Stimulated activated CD4-positive, alpha-beta T cell treated with anti-CD3 and anti-CD28 coated beads, Interleukin-15, amount 100 ng/mL, for 1 hour (primary cell): Measurements from ENCODE around the gene FAM149A.

Experiments
- DNase-seq, 2 donors: peaks; one replicate each; pipeline ENCODE4 v3.0.0-alpha.2; 2020; ENCODE audit warnings: low read depth in 1 of 2, low spot score in 1 of 2

FAM149A gene

GRCh38 chr4:186105647-186106321 is 1.3 kb downstream of the FAM149A start:
- DNase-seq = no peak

DNA sequence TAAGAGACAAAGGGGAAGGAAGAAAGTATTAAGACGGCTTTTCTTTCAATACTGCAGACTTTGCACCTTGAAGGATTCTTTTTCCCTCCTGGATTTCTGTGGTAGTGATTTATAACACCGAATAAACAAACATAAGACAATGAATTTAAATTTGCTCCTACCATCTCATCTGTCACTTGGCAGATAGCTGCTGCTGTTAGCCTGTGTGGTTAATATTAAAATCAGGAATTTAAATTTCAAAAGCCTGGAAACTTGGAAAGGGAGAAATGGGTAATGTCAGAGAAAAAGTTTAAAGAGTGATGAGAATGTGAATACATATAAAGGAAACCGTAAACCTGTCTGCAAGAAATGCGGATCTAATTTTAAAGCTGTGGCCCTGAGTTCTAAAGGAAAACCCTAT is 3.4 kb downstream of the FAM149A start:
- no peak for DNase-seq

DNA sequence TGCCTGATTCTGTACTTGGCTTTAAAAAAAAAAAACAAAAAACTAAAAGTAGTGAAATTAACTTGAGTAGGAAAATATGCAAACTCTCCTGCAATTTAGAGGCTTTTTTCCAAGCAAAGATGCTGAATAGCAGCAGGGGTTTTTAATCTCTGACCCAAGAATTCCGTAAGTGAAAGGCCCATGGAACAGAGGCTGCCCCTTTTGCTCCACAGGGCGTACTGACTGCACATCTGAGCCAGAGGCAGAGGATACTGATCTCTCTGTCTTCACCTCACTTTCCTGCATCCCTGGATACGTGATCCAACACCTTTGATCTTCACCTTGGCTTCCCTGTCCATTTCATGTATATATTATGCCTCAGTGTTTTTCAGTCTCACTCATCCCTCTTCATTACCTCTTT is 3.9 kb downstream of the FAM149A start:
- no peak for DNase-seq

DNA sequence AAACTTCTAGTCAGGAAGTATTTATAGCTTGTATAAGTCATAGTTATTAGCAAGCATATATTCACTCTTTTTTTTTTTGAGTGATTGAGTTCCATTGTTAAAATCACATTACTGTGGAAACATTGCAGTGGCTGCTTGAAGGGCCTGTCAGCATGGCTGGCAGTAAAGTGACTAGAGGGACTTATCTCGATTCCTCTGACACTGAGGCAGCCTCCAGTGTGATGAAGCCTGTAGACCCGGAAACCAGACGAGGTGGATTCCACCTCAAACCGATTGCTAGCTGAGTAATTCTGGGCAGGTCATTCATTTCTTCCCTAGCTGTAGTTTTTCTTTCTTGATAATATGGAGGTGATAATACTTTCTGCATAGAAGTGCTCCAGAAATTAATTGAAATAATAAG is 4.7 kb downstream of the FAM149A start:
- DNase-seq = no peak

GRCh38 chr4:186116697-186117096 is 12.2 kb downstream of the FAM149A start:
- DNase-seq = no peak

GRCh38 chr4:186118582-186118981 is 14.1 kb downstream of the FAM149A start:
- no peak for DNase-seq

GRCh38 chr4:186121057-186121456 is 16.6 kb downstream of the FAM149A start:
- no peak for DNase-seq

DNA sequence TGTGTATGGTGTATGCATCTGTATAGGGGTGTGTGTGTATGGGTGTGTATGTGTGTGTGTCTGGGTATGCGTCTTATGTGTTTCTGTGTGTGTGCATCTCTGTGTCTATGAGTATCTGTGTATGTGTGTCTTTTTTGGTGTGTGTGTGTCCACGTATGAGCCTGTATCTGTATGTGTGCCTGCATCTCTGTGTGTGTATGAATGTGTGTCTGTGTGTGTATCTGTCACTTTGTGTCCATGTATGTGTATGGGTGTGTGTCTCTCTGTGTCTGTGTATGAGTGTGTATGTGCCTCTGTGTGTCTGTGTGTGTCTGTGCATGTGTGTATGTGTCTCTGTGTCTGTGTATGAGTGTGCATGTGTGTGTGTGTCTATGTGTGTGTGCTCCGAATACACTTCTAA is 24.3 kb downstream of the FAM149A start:
- no peak for DNase-seq

GRCh38 chr4:186131935-186132334 is 27.4 kb downstream of the FAM149A start:
- no peak for DNase-seq

DNA sequence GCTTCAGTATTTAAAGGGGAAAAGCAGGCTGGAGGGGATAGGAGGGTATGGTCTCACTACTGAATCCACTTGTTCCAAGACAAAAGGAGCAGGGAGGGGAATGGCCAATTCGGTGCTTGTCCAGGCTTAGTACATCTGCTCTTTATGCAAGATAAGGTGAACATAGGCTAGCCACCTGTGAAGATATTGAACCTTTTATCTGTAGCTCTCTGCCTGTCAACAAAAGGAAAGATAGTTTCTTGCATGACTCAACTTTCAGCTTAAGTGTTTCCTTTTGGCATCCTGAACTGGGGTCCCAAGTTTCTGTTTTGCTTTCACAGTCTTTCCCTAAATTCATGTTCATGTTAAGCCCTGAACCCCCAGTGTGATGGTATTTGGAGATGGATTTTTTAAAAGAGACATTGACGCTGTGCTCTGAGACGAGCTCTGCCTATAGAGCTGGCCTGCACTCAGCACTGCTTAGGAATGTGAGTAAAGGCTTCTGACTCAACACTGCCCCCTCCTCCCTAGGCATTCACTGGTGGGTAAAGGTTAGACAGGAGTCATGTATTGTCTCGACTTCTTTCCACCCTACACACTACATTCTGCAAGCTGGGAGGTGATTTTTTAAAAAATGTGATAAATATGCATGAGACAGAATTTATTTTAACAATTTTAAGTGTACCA is 28.2 kb downstream of the FAM149A start:
- no peak for DNase-seq

GRCh38 chr4:186134257-186134656 is 29.8 kb downstream of the FAM149A start:
- no peak for DNase-seq

DNA sequence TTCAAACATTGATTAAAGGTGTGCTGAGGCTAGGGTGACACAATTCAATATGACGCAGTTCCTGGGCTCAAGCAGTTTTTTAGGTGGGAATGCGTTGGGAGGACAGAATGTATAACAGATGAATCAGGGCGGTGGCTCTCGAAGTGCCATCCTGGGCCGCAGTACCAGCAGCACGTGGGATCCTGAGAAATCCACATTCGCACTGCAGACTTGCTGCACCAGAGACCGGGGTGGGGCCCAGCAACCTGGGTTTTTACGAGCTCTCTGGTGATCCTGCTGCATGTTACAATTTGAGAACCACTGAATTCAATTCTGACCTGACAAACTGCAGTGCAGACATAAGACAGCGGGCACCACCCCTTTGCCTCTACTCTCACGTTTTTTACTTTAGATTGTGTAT is 30.4 kb downstream of the FAM149A start:
- no peak for DNase-seq

DNA sequence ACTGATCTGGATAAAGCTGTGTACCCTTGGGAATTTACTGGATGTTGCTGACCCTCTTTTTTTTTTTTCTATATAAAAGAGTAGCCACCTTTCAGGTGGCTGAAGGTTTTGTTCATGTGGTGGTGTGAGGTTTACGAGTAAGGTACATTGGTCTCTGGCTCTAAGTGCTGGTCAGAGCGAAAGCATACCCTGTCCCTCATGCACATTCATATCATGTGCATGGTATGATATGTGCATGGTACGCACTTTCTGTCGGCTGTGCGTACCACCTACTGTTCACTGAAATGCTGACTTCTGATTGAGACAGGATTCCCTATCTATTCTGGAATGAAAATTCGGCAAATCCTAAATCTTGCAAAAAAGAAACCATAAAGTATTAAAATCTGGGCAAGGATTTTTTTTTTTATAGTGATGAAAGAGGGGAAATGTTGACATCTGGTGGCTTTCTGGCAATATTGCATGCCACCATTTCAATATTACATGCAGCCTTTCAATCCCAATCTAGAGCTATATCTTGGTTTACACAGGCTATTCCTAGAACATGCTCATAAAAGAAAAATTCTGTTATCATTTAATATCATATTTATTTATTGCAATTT is 32.8 kb downstream of the FAM149A start:
- no peak for DNase-seq

GRCh38 chr4:186144198-186144945 is 39.9 kb downstream of the FAM149A start:
- DNase-seq = no peak

GRCh38 chr4:186144946-186145569 is 40.6 kb downstream of the FAM149A start:
- peak in 1 of 2 donors; percentile 7 for DNase-seq

GRCh38 chr4:186146458-186146857 is 42.0 kb downstream of the FAM149A start:
- DNase-seq = no peak

GRCh38 chr4:186148336-186148975 is 44.0 kb downstream of the FAM149A start:
- DNase-seq = no peak

GRCh38 chr4:186149872-186150271 is 45.4 kb downstream of the FAM149A start:
- peak in 1 of 2 donors; percentile 12 for DNase-seq

GRCh38 chr4:186150926-186151325 is 46.4 kb downstream of the FAM149A start:
- DNase-seq = no peak

- no peak for DNase-seq
These were observed 47.0 kb downstream of the FAM149A start for GRCh38 chr4:186151499-186151898.
